Activated T-cell treated with anti-CD3 and anti-CD28 coated beads for 48 hours (primary cell): ENCODE measurements around the gene GLS.
"Not testable (repeated sequence)": the region's sequence is repeated elsewhere in the genome, so short reads cannot be mapped to it uniquely, and the experiment has no call there.

Experiments used
- DNase-seq: peaks from one replicate; pipeline ENCODE4 v3.0.0-alpha.2; 2020; ENCODE audit warnings: low read depth

The GLS gene

DNA sequence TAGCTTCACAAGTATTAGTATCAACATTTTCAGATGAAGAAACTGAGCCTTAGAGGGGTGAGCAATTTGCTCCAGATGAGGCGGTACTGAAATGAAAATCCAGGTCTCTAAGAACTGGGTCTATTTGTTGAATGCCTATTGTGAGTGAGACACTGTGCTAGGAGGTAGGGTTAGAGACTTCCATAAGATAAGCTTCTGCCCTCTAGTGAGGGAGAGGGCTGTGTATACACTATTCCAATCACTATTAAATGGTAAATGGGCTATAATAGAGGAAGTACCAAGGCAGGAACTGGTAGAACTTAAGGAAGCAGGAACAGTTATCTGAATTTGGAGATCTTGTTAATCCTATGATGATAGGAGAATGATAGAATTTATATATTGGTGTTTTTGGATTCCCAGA lies 23.6 kb upstream of the GLS start:
- DNase-seq, result no peak

DNA sequence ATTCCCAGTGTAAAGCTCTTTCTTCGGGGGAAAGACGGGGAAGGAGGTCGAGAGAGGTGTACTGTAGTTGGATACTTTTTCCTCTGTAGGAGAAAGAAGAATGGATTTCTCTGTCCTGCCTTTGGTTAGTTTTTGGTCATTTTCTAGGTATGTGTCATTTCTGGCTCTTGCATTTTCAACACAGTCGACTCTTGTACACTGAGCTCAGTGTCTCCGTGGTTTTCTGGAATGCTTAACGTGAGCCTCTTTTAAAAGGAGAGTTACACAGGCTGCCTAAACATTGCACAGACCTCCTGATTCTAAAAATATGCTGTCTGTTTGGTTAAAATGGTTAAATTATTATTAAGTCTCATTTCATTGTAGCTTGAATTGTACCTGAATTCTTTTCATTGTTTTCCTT lies 21.8 kb upstream of the GLS start:
- DNase-seq, result no peak

DNA sequence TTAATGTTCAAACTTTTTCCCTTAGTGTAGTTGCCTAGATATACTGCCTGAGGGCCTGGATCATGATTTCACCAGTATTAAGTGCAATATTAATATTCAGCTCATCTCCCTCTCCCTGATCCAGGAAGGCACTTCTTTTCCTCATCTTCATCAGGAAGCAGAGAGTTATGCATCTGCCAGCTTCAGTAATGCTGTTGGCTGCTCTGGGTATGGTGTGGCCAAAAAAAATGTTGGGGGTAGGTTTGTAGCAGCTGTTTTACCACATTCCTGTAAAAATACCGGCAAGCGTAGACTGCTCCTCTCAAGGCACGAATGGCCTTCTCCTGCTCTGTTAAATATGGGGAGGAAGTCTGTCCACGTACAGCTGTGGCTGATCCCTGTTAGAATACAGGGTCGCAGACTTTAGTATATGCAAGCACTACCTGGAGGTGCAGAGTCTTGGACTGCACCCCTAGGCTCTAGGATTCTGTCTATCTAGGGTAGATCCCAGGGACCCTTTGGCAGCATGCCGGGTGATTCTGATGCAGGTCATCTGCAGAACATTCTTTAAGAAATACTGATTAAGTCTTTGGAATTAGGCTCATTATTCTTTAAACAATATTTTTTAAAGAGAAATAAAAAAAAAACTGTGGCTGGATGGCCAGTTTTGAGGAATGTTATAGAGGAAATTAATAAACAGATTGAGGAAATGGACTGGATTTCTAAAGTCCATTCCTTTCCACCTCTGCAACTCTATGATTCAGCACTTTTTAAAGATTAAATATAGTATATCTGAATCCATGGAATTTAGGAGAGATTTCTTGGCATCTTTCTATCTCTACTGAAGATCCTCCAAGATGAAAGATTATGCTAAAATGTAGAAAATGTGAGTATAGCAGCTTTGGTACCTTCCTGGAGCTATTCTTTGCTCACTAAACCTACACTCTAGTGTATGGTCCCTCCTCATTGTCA lies 21.0 kb upstream of the GLS start:
- DNase-seq, result no peak

DNA sequence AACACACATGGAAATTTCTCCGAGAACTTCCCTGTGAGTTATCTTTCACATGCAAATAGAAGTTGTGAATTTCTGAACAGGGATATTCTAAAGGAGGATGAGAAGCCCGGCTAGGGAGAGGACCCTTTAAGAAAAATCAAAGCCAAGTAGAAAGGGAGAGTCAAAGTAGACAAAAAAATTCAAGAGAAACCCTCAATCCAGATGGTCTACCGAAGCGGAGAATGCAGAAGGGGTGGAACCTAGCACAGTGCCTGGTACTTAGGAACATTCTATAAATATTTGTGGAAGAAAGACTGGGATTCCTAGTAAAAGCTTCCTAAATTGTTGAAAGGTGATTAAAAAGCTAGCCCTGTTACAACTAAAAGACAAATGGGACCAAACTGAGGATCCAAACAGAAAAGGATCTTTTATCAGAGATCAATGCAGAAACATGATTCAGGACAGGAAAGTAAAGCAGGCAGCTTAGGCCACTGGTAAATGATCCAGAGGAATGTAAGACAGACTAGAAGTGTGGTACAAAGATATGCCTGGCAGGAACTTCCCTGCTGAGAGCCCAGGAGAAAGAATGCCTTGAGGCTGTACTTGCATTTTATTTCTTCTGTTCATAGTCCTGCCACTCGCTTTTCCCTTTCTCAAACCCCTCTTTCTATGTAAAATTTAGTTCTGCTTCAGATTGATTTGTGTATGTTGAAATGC lies 19.5 kb upstream of the GLS start:
- DNase-seq, result no peak

DNA sequence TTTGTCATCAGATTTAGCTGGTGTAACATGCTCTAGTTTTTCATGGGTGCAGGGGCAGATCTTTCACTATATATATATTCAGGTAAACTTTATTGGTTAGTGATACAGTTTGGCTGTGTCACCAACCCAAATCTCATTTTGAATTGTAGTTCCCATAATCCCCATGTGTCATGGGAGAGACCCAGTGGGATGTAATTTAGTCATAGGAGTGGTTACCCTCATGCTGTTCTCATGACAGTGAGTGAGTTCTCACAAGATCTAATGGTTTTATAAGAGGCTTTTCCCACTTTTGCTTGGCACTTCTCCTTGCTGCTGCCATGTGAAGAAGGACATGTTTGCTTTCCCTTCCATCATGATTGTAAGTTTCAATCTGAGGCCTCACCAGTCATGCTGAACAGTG lies 18.5 kb upstream of the GLS start:
- DNase-seq, result not testable (repeated sequence)

DNA sequence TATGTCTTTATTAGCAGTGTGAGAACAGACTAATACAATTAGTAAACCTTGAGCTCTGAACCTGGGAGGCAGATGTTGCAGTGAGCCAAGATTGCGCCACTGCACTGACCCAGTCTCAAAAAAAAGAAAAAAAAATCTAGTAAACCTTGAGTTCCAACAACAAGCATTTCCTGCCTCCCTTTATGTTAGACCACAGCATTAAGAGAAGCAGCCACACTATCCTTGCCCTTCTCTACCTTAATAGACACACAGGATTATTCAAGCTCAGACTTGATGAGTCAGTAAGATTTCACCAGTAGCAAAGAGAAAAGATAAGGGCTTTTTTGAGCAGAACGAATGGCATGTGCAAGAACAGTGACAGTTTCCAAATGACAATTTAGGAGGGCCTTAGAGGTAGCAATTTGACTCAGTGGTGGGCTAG lies 18.0 kb upstream of the GLS start:
- DNase-seq, result no peak

DNA sequence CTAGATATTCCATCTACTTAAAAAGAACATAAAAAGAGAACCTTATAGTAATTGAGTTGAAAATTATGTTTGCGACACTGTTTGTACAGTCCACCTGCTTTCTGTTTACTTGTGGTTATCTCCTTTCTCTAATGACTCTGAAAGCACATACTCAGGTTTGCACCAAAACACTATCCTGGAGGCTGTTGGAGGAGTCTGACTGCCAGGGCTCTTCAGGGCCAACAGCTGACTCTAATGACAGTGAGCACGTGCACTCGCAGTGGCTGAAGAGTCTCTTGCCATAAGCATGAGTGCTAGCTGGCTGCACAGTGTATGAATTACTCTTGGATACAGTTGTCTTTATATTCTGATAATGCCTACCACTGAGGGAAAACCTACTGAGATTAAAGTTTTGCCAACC lies 16.7 kb upstream of the GLS start:
- DNase-seq, result no peak

DNA sequence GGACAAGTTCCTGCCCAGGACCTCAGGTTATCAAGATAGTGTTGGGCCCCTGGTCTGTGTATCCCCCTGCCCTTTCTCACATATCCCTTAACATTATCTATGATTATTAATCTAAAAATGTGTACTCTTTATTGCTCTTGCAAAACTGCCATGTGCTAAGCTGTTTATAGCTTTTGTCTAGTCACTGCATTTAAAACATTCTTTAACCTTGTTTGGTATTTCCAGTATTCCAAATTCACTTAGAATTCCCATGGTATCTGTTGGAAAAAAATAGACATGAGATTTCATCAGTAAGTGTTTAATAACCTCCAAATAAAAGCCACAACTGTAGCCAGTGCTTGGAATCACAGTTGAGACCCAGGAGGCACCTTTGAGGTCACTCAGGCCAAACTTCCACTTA lies 16.2 kb upstream of the GLS start:
- no peak for DNase-seq

DNA sequence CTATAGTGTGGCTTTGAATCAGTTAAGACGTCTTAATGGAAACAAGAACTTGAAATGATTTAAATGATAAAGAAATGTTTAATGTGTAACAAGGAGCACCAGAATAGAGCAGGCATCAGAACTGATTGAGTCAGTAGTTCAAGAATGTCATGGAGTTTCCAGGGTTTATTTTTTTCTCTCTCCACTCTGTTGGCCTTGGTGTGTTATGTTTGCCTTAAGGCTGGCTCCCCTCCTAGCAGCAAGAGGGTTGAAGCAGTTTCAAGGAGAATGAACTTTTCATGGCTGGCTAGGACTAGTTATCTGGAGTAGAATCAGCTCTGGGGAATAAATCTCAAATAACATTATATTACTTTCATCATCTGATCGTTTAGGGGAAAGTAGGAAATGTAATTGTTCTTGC lies 13.4 kb upstream of the GLS start:
- no peak for DNase-seq

DNA sequence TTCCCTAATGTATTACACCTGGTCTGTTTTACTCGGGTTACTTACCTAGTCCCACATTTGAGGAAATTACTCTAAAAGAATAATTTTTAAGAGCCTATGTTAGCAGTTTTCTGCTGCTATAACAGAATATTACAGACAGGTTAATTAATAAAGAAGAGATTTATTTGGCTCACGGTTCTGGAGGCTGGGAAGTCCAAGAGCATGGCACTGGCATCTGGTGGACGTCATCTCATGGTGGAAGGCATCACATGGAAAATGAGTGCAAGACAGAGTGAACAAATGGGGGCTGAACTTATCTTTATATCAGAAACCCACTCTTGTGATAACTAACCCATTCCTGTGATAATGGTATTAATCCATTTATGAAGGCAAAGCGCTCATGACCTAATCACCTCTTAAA lies 12.8 kb upstream of the GLS start:
- no peak for DNase-seq

DNA sequence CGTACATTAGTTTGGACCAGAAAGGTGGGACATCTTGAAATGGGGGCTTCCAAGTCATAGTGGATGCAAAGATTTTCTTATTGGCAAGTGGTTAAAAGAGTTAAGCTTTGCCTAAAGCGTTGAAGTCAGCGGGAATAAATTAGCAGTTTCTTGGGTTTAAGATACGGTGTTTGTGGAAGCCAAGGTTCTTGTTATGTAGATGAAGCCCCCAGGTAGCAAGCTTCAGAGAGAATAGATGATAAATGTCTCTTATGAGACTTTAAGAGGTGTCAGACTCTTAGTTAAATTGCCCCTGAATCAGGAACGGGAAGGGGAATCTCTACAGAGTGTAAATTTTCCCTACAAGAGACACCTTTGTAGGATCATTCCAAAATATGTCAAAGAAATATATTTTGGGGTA lies 10.9 kb upstream of the GLS start:
- DNase-seq, result no peak

DNA sequence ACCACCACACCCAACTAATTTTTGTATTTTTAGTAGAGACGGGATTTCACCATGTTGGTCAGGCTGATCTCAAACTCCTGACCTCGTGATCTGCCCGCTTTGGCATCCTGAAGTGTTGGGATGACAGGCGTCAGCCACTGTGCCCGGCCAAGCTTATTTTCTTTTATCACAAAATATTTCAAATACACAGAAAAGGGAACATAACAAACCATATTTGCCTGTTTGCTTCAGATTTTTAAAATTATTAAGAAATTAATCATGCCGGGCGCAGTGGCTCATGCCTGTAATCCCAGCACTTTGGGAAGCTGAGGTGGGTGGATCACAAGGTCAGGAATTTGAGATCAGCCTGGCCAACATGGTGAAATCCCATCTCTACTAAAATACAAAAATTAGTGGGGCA lies 7.2 kb upstream of the GLS start:
- not testable (repeated sequence) for DNase-seq

DNA sequence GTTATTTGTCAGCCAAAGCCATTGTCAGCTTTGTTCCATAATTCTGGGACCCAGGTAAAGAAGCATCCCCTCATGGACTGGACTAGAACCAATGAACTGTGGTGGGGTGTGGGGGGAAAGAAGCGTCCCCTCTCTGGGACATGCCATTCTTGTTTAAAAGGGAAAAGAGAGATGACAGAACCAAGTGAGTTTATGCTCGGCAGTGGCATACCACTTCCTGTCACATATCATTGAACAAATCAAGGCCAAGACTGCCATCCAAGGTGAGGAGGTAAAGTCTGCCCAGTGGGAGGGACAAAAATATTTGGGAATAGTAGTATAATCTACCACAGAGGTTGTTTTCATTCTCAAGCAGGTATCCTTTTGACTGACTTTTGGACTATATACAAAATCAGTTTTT lies 4.7 kb upstream of the GLS start:
- DNase-seq, result no peak

DNA sequence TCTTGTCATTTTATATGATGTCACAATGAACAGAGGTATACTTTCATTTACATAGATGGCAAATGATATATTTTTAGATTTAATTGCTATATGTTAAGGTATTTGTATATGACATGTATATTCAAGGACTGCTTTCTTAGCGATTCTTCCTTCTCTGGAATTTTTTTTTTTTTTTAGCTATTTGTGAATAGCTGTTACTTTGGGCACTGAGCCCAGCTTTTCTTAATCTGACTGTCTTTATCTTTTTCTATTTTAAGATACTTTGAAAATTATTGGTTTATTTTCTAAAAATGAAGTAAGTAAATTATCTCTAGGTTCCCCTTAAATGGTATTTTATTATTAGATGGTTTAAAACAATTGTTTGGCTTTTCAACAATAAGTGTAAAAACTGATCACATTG lies 4.0 kb upstream of the GLS start:
- no peak for DNase-seq

DNA sequence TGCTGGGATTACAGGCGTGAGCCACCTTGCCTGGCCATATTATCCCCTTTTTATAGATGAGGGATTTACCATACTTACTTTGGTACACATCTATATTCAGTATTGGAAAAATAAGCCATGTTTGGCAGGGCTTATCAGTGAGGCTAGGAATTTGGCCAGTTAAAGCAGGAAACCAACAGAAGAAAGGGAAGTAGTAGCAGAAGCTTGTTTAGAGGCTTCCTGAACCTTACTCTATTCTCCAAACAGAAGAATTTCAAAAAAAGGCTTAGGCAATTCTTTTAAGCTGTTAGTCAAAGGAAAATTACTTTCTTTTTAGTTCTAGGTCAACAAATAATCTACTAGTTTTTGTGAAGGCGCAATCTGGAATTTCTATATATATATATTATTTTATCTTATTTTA lies 3.2 kb upstream of the GLS start:
- no peak for DNase-seq

DNA sequence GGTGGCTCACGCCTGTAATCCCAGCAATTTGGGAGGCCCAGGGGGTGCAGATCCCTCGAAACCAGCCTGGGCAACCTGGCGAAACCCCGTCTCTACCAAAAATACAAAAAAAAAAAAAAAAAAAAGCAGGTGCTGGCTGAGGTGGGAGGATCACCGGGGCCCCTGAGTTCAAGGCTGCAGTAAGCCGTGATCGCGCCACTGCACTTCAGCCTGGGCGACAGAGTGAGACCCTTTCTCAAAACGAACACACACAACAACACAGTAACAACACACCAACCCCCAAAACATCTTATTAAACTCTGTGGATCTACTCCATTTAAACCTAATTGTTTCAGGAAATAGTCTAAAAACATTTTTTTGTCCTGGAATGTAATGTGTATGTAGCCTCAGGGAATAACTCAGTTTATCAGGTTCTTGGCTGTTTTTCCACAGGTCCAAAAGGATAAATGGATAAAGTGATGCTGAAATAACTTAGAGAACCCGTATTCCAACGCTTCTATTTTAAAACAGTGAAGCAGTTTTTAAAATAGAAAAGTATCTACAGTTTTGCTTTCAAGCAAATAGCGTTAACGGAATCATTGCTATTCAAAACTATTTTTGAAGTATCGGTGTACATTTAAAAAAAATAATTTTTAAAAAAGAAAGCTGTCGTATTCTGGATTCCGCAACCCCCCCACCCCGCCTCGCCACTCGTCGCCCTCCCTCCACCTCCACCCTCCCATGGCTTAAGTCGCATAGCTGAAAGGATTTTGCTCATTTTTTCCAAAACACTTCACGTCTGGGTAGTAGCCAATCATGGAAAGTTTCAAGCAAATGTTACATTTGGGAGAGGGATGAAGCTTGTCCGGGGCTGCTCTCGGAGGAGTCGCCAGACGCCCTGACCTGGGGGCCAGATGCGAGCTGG lies 895 bp upstream of the GLS start:
- DNase-seq, result no peak

DNA sequence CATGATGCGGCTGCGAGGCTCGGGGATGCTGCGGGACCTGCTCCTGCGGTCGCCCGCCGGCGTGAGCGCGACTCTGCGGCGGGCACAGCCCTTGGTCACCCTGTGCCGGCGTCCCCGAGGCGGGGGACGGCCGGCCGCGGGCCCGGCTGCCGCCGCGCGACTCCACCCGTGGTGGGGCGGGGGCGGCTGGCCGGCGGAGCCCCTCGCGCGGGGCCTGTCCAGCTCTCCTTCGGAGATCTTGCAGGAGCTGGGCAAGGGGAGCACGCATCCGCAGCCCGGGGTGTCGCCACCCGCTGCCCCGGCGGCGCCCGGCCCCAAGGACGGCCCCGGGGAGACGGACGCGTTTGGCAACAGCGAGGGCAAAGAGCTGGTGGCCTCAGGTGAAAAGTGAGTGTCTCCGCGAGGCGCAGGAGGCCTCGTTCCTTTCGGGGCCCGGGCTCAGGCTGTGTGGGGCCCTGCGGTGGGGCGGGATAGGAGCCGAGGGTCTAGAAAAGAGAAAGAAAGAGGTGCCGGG lies 520 bp downstream of the GLS start:
- no peak for DNase-seq

DNA sequence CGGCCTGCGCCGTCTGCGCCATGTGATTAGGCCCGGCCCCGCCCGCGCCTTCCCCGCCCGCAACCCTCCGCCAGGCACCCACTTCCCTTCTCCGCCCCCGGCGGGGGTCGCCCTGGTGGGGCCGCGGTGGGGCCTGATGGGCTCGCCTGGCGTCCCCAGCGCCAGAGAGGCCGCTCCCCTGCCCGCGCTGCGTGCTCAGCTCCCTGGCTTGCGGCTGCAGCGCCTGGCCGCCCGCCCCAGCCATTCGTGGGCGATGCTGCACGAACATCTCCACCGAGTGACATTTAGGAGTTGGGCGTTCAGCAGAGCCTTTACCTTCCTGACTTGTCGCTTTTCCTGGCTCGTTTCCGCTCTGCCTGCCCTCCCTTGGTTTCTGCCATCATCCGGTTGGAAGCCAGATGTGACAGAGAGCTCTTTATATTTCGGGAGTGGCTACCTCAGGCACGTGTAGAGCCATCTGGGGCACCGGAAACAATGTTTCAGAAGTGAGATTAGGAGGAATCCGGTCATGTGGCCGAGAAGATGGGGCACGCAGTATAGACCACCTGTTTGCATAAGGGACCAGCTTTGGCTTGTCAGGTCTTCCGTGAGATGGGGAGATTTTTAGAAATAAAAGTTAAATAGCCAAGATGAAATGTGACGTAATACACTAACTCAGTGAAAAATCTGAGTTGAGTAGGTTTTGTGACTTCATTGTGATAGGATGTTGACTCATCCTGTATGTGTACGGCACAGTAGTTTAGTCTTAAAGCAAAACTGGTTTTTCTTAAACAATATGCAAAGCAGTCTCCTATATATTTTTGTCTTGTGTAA lies 1.2 kb downstream of the GLS start:
- peak; percentile 57 for DNase-seq

DNA sequence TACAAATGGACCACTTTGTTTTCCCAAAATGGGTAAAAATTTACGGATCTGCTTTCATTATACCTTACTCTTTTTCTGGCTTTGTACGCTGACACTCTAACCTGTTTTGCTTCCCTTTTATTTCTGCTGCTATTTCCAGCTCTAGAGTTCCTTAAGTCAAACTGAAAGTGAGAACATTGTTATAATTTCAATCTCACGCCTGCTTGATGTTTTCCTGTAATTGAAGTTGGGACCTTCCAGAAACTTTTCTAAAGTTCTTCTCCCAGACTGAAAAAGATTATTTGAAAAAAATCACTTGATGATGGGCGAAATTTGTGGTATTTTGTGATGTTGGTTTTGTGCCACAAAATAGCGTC lies 1.8 kb downstream of the GLS start:
- DNase-seq, result no peak

DNA sequence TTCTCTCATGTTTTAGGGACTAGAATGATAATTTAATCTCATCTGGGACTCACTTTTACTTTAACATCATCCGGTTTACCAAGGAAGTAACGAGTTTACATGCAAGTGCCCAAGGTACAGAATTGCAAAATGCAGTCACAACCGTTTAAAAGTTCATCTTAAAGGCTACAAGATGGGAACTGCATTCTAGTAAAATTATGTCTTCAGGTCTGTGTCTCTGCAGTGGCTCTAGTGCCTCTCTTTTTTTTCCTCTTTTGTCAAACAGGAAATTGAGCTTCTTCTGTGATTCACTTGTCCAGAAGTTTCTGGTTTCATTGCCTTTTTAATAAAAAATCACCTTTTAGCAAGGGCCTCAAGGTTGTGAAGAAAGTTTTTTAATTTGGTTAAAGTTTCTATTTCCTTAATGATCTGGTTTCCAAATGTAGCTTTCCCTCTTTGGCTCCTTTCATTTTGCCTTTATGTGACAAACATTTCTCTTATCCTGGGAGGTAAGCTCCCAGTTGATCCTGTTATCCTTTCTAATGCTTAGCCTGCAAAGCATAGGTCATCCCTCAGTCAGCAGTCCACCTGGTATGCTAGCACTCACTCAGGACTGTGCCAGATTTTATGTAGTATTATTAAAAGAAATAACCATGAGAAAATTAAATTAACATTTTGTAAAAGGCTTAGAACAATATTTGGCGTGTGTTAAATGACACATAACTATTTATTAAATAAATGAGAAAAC lies 2.4 kb downstream of the GLS start:
- no peak for DNase-seq

DNA sequence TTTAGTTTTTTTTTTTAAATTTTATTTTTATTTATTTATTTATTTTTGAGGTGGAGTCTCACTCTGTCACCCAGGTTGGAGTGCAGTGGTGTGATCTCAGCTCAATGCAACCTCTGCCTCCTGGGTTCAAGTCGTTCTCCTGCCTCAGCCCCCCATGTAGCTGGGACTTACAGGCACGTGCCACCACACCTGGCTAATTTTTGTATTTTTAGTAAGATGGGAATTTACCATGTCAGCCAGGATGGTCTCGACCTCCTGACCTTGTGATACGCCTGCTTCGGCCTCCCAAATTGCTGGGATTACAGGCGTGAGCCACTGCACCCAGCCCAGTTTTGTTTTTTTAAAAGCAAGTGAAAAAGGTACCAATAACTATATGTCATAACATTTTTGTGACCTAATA lies 5.2 kb downstream of the GLS start:
- not testable (repeated sequence) for DNase-seq
